ENCODE measurements around the gene ERMARD.

DNA sequence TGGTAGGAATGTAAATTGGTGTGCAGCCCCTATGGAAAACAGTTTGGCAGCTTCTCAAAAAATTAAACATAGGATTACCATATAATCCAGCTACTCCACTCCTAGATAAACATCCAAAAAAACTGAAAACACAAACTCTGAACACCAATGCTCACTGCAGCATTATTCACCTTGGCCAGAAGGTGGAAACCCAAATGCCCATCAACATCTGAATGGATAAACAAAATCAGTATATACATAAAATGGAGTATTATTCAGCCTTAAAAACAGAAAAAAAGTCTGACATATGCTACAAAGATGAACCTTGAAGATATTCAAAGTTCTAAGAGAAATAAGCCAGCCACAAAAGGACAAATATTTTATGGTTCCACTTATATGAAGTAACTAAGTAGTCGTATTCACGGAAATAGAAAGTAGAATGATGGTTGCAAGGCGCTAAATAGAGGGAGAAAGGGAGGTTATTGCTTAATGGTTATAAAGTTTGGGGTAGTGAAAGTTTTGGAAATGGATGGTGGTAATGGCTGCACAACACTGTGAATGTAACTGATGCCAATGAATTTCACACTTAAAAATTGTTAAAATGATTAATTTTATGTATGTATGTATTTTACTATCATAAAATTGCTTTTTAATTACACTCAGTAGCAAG is 31.1 kb upstream of the ERMARD start:
- TF ChIP-seq, protein P1, sequence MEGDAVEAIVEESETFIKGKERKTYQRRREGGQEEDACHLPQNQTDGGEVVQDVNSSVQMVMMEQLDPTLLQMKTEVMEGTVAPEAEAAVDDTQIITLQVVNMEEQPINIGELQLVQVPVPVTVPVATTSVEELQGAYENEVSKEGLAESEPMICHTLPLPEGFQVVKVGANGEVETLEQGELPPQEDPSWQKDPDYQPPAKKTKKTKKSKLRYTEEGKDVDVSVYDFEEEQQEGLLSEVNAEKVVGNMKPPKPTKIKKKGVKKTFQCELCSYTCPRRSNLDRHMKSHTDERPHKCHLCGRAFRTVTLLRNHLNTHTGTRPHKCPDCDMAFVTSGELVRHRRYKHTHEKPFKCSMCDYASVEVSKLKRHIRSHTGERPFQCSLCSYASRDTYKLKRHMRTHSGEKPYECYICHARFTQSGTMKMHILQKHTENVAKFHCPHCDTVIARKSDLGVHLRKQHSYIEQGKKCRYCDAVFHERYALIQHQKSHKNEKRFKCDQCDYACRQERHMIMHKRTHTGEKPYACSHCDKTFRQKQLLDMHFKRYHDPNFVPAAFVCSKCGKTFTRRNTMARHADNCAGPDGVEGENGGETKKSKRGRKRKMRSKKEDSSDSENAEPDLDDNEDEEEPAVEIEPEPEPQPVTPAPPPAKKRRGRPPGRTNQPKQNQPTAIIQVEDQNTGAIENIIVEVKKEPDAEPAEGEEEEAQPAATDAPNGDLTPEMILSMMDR (conservative IDR thresholded peaks at IDR 0.05 in 1 of 2, IDR thresholded peaks at IDR 0.05 in 1 of 2; ENCODE audit: low read depth in 1 of 2, low read length in 2 of 2): peak in 1 of 2 donors; percentile 5
- no peak for TF ChIP-seq EZH2 (IDR thresholded peaks at IDR 0.05; ENCODE audit: low read length, missing control alignments)
